GM21786 (cell line): ENCODE measurements around the gene MMAB.

Source experiments
- ATAC-seq: cut with Tn5 transposase; IDR thresholded peaks from one replicate; pipeline ENCODE4 v1.9.1; 2021; ENCODE audit not compliant: unreplicated experiment

Gene MMAB

DNA sequence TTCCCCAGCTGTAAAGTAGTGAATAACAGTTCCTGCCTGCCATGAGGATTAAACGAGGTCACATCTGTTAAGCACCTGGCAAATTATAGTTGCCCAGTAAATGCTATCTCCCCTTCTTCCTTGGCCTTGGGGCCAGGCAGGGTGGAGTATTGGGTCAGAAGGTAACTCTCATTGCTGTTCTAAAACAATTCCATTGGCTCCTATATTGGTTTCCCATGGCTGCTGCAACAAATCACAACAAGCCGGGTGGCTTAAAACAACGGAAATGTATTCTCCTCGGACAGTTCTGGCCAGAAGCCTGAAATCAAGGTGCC, 31.9 kb downstream of the MMAB start:
- ATAC-seq, result no peak

DNA sequence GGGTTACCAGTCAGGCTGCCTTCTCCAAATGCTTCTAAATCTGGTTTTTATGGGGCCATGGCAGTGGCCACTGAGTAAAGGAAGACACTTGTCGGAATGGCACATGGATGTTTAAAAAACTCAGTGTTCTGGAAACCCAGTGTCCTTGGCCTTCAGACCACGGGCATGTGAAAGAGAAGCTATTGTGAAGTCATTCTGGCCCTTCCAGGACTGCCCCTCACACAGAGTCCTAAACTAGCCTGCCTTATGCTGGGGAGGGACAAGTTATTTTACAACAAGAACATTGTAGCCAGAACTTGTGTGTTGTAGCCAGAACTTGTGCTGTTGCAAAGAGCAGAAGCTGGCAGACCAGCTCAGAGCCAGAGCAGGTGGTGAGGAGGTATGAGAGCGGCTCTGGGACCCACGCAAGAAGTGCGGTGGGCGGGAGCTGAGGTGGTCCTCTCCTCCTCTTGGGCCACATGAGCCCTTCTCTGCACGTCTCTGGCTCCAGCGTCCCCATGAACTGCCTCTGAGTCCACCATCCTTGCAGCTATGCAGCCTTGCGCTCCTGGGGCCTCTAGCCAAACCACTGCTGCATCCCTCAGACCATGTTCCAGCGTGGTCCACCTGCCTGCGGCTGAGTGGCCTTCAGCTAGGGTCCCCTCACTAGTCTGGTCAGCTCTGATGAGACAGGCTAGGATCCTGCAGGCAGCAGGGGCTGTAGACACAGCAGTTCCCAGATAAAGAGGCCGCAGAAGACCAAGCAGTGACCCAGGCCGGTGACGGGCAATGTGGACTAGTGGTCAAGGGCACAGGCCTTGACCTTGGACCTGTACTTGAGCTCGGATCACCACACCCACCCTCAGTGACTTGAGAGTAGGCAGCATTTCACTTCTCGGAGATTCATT, 32.5 kb downstream of the MMAB start:
- ATAC-seq, result no peak

DNA sequence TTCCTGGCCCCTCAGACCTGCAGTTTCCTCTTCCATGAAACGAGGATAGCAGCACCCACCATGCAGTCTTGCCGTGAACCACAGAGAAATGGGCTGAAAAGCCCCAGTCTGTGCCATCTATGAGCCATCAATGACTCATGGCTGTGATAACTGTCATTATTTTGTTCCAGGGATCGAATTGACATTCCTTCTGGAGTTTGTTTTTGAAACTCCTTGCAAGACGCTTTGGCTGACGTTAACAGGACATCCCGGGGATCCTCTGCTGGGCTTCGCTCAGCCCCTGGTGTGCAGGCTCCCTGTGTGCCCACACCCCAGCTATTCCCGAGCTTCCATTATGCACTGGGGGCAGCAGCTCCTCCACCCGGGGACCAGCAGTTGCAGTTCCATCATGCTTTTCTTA, 33.8 kb downstream of the MMAB start:
- no peak for ATAC-seq

DNA sequence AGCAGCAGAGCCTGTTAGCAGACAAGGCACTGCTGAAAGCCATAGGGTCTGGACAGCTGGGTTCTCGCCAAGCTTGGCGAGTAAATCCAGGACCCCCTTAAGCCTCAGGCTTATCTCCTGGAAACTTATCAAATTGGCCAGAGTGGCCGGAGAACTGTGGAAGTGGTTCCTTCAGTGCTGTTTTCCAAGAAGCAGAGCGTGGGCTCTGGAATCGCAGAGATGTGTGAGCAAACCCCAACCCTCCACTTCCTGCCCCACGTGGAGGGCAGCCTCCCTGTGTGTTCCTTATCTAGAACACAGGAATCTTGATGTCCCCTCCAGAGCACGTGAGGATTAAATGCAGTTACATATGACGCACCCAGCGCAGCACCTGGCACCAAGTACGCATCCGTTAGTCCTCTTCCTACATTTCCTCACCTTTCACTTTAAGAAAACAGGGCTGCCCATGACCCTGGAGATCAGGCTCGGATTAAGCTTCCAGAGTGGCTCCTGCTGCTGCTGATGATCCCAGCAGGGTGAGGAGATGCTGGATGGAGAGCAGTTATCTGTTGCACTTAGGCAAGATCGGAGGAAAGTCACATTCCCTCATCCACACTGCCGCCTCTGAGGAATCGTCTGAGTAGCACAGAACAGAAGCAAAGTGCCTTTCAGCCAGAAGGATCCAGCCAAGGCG, 35.0 kb downstream of the MMAB start:
- no peak for ATAC-seq

DNA sequence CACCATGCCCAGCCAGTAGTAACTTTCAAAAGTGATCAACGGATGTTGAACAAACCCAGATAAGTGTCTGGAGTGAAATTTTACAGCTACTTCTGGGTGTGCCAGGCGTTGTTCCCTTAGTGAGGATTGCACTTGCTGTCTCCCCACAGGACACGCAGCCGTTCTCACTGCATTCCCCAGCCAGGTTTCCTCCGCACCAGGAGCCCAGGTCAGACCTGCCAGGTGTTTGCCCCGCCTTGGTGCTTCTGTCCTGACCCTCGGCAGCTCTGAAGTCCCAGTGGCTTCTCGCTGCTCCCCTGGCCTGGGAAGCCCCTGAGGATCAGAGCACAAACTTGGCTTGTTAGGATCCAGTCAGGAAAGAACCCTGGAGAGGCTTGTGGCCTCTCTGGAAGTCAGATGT, 36.2 kb downstream of the MMAB start:
- no peak for ATAC-seq

DNA sequence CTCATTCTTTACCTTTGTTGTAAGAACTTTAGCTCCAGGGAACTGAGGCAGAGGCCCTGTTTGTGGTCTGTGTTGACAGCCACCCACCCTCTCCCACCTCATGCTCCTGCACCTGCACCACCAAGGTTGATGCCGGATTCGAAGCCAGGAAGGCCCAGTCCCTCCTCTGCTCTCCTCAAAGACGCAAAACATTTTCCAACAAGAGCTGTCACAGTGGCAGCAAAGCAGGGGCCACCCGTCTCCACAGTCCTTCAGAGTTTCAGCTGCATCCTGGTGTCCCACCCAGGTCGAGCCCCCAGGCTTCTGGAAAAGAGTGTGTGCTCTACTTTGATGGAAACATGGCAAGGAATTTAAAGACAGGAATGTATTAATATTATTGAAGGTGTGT, 37.4 kb downstream of the MMAB start:
- ATAC-seq, result no peak

DNA sequence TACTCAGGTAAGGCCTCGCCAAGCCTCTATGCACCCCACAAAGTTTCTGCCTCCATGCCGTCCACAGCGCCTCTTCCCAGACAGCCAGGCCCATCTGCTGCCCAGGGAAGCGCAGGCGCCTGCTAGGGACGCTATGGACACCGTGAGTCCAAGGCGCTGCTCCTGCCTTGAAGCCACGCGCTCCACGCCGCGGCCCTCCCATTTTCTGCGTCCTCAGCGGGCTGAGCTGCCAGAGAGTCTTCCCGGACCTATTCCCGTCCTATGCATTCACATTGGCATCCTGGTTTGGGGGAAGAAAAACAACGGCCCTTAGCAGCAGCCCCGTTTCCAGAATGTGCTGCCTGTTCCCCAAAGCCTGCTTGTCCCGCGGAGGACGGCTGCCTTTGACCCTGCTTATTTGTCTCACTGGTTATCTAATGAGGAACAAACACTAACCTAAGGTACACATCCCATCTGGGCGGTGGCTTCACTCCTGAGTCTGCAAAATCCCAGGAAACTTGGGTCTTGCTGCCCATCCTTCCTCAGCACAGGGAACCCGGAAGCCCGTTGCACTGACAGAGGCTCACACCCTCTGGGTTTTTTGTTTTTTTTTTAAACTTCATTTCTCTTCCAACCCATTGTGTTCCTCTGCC, 38.0 kb downstream of the MMAB start:
- no peak for ATAC-seq

DNA sequence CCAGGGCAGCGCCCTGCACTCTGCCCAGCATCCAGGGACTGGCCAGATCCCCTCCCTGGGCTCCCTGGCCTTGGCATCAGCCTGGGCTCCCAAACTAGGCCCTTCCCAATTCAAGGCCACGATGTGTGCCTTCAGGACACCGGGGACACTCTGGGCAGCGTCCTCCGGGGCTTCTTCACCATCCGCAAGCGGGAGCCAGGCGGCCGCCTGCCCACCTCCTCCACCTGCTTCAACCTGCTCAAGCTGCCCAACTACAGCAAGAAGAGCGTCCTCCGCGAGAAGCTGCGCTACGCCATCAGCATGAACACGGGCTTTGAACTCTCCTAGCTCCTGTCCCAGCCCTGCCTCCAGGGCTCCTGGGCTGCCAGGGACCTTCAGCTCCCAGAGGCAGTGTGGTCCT, 38.8 kb downstream of the MMAB start:
- ATAC-seq, result no peak

DNA sequence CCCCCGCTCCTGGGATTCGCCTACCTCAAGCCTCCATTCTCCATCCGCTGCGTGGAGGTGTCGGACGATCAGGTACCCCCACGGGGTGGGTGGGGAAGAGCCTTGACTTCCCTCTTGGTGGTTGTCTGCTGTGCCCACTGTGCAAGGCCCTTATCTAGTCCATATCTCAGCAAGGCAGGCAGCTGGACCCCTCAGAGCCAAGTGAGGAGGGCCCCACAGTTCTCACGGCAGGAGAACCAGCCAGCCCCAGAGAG, 39.9 kb downstream of the MMAB start:
- no peak for ATAC-seq

- ATAC-seq, result no peak
Observed at GRCh38 chr12:109532721-109533486, 40.4 kb downstream of the MMAB start.

DNA sequence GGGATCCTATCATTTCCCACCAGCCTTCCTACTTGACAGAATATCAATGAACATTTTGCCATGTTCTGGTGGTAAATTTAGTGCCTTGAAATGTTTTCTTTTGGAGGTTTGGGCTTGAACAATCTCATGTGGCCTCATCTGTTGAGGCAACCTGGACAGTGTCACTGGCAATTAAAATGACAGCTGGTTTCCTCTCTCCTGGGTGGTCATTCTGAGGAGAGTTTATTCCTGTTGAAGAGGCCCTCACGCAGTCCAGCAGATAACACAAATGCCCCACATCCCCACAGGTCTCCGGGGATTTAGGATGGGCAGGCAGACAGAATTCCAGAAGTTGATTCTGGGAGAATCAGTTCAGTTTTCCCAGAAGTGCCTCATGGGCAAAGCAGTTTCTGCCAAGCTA, 41.9 kb downstream of the MMAB start:
- no peak for ATAC-seq

DNA sequence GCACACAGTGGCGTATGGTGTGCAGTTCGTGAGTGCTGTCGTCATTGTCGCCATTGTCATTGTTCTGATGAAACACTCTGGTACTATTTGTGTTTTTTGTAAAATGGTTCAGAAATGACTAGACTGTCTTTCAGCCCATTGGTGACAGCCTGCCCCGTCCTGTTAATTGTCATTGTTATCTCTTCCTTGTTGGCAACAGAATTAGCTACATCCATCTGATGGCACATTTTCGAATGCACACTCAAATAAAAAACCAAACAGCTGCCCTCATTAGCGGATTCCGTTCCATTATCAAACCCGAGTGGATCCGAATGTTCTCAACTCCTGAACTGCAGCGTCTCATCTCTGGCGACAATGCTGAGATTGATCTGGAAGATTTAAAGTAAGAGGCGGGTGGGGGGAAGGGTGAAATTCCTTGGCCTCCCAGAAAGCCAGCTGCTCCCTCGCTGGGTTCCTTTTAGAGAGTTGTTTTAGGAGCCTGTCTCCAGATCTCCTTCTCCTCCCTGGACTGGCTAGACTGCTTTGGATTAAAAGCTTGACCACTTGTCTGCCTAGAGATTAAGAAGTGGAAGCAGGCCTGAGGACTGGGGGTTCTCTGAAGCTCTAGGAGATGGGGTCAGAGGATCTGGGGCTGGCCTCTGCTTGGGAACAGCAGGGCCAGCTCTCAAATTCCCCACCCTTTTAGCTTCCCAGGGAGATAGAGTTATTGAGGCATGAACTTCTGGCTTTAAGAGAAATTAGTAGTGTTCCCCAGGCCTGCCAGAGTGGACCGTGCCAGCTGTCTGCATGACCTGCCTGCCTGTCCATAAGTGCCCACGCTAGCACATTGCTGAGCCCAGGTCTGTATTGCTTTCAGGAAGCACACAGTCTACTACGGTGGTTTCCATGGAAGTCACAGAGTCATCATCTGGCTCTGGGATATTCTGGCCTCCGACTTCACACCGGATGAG, 43.3 kb downstream of the MMAB start:
- no peak for ATAC-seq

DNA sequence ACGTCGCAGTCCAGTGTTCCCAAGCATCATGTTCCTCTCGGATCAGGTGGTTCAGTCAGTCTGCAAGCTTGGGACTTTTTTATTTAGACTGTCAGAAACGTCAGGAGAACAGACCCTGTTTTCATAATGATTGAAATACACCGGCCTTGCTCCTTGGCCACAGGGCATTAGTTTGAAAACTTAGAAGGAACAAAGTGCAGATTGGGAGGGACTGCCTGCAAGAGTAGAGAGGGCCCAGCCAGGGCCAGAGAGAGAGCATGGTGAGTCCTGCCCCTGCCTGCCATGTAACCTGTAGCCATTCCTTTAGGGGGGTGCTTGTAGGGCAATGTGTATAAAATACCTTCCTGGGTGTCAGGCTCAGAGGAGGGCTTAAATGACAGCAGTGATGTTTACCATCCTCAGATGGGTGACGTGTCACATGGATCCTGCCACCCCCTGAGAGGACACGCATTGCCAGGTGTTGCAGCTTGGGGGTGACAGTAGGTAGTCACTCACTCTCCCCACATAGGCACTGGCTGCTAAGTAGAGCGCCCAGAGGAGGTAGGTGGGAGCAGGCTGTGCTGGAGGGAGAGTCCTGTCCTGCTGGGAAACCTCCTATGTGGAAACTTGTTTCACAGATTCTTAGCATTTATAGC, 45.7 kb downstream of the MMAB start:
- no peak for ATAC-seq

GRCh38 chr12:109525279-109525585, 48.1 kb downstream of the MMAB start:
- ATAC-seq, result no peak

GRCh38 chr12:109524466-109525278, 48.6 kb downstream of the MMAB start:
- no peak for ATAC-seq

DNA sequence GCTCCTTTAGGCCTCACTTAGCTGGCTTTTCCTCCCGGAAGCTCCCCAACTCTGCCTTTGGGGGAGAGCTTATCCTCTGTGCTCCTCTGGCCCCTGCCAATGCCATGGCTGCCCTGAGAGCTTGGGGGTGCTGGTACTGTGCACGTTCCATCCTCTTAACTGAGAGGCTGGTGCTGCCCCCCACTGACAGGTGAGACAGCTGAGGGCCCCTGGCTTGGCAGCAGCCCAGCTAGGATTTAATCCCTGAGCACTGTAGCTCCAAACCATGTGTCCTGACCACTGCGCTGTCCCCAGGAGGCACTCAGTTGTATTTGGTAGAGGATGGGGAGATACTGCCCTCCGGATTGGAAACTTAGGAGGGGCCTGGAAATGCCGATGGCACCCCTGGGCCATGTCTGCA, 49.8 kb downstream of the MMAB start:
- no peak for ATAC-seq

- ATAC-seq, result no peak
Observed at GRCh38 chr12:109523071-109523470, 50.2 kb downstream of the MMAB start.

DNA sequence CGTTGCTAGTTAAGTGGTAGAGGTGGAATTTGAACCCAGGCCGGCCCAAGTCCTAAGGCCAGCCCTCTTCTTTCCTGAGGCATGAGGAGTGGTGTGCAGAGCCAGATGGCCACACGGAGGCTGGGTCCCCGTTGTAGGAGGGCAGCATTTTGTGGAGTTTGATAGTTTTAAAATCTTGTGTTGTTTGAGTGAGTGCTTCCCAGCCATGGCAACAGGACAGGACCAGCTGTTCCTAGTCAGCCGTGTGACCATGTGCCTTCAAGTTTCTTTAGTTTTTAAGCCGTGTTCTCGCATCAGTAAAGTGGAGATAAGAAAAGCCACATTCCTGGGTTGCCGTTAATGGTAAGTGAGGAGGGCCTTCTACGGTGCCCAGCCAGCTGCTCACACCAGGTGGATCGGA, 51.5 kb downstream of the MMAB start:
- ATAC-seq, result no peak

- no peak for ATAC-seq
Observed at GRCh38 chr12:109519787-109520186, 53.5 kb downstream of the MMAB start.
